ENCODE data around the gene CDH6.

The CDH6 gene

GRCh38 chr5:31255041-31255440 is 61.6 kb downstream of the CDH6 start:
- H3K4me1 Mint-ChIP-seq, result no peaks in the 10 kb centered on the region
- H3K36me3 Mint-ChIP-seq, result no peaks in the 10 kb centered on the region
- H3K9me3 Mint-ChIP-seq, result peaks cover 7% of the 10 kb centered on the region
- no peak overlapping the region for H3K4me3 Mint-ChIP-seq
- H3K27ac Mint-ChIP-seq, result no peak overlapping the region
- ATAC-seq (no peak), DNase-seq (ENCODE audit: low spot score in 2 of 2) (no peak)

GRCh38 chr5:31268256-31268655 is 74.8 kb downstream of the CDH6 start:
- ATAC-seq (no peak), DNase-seq (ENCODE audit: low spot score in 2 of 2) (no peak)
- no peaks in the 10 kb centered on the region for H3K36me3 Mint-ChIP-seq
- no peaks in the 10 kb centered on the region for H3K4me1 Mint-ChIP-seq
- H3K9me3 Mint-ChIP-seq, result no peaks in the 10 kb centered on the region
- no peak overlapping the region for H3K4me3 Mint-ChIP-seq
- no peak overlapping the region for H3K27ac Mint-ChIP-seq

- ATAC-seq, result no peak
- Mint-ChIP-seq H3K27ac (no peak overlapping the region), H3K36me3 (no peaks in the 10 kb centered on the region), H3K4me3 (no peak overlapping the region), H3K4me1 (no peaks in the 10 kb centered on the region), H3K9me3 (no peaks in the 10 kb centered on the region)
- no peak for DNase-seq (ENCODE audit: low spot score in 2 of 2)
Measured at GRCh38 chr5:31268686-31269085, 75.2 kb downstream of the CDH6 start.

GRCh38 chr5:31269259-31269658 is 75.8 kb downstream of the CDH6 start:
- Mint-ChIP-seq H3K27ac (no peak overlapping the region), H3K36me3 (no peaks in the 10 kb centered on the region), H3K4me3 (no peak overlapping the region), H3K9me3 (no peaks in the 10 kb centered on the region), H3K4me1 (no peaks in the 10 kb centered on the region)
- DNase-seq (ENCODE audit: low spot score in 2 of 2), result no peak
- no peak for ATAC-seq

- no peak overlapping the region for H3K4me3 Mint-ChIP-seq
- ATAC-seq (no peak), DNase-seq (ENCODE audit: low spot score in 2 of 2) (no peak)
- no peaks in the 10 kb centered on the region for H3K9me3 Mint-ChIP-seq
- no peaks in the 10 kb centered on the region for H3K4me1 Mint-ChIP-seq
- no peak overlapping the region for H3K27ac Mint-ChIP-seq
- no peaks in the 10 kb centered on the region for H3K36me3 Mint-ChIP-seq
Measured at GRCh38 chr5:31270396-31270795, 76.9 kb downstream of the CDH6 start.

GRCh38 chr5:31271567-31271966 is 78.1 kb downstream of the CDH6 start:
- H3K4me3 Mint-ChIP-seq, result no peak overlapping the region
- H3K36me3 Mint-ChIP-seq, result no peaks in the 10 kb centered on the region
- ATAC-seq, result no peak
- H3K27ac Mint-ChIP-seq, result no peak overlapping the region
- H3K9me3 Mint-ChIP-seq, result no peaks in the 10 kb centered on the region
- no peak for DNase-seq (ENCODE audit: low spot score in 2 of 2)
- H3K4me1 Mint-ChIP-seq, result no peaks in the 10 kb centered on the region

- H3K4me3 Mint-ChIP-seq, result no peak overlapping the region
- H3K36me3 Mint-ChIP-seq, result no peaks in the 10 kb centered on the region
- H3K27ac Mint-ChIP-seq, result no peak overlapping the region
- no peak for ATAC-seq
- DNase-seq (ENCODE audit: low spot score in 2 of 2), result no peak
- no peaks in the 10 kb centered on the region for H3K9me3 Mint-ChIP-seq
- no peaks in the 10 kb centered on the region for H3K4me1 Mint-ChIP-seq
Measured at GRCh38 chr5:31273161-31273560, 79.7 kb downstream of the CDH6 start.

GRCh38 chr5:31273631-31274378 is 80.3 kb downstream of the CDH6 start:
- no peak overlapping the region for H3K27ac Mint-ChIP-seq
- no peaks in the 10 kb centered on the region for H3K36me3 Mint-ChIP-seq
- no peak for ATAC-seq
- no peaks in the 10 kb centered on the region for H3K9me3 Mint-ChIP-seq
- no peaks in the 10 kb centered on the region for H3K4me1 Mint-ChIP-seq
- no peak overlapping the region for H3K4me3 Mint-ChIP-seq
- no peak for DNase-seq (ENCODE audit: low spot score in 2 of 2)

- Mint-ChIP-seq H3K4me1 (no peaks in the 10 kb centered on the region), H3K4me3 (no peak overlapping the region), H3K36me3 (no peaks in the 10 kb centered on the region), H3K9me3 (peaks cover 6% of the 10 kb centered on the region), H3K27ac (no peak overlapping the region)
- ATAC-seq, result no peak
- DNase-seq (ENCODE audit: low spot score in 2 of 2), result no peak
Measured at GRCh38 chr5:31280210-31280609, 86.7 kb downstream of the CDH6 start.

- H3K4me1 Mint-ChIP-seq, result no peaks in the 10 kb centered on the region
- ATAC-seq, result no peak
- H3K9me3 Mint-ChIP-seq, result peaks cover 6% of the 10 kb centered on the region
- no peak for DNase-seq (ENCODE audit: low spot score in 2 of 2)
- no peaks in the 10 kb centered on the region for H3K36me3 Mint-ChIP-seq
- no peak overlapping the region for H3K4me3 Mint-ChIP-seq
- H3K27ac Mint-ChIP-seq, result no peak overlapping the region
Measured at GRCh38 chr5:31283326-31283725, 89.8 kb downstream of the CDH6 start.

GRCh38 chr5:31285025-31285424 is 91.5 kb downstream of the CDH6 start:
- Mint-ChIP-seq H3K4me3 (no peak overlapping the region), H3K4me1 (no peaks in the 10 kb centered on the region), H3K36me3 (no peaks in the 10 kb centered on the region), H3K9me3 (peaks cover 6% of the 10 kb centered on the region), H3K27ac (no peak overlapping the region)
- ATAC-seq, result no peak
- DNase-seq (ENCODE audit: low spot score in 2 of 2), result no peak

GRCh38 chr5:31287985-31288384 is 94.5 kb downstream of the CDH6 start:
- no peak overlapping the region for H3K4me3 Mint-ChIP-seq
- DNase-seq (ENCODE audit: low spot score in 2 of 2) (no peak), ATAC-seq (no peak)
- no peaks in the 10 kb centered on the region for H3K36me3 Mint-ChIP-seq
- H3K4me1 Mint-ChIP-seq, result no peaks in the 10 kb centered on the region
- H3K9me3 Mint-ChIP-seq, result no peaks in the 10 kb centered on the region
- no peak overlapping the region for H3K27ac Mint-ChIP-seq

- no peaks in the 10 kb centered on the region for H3K4me1 Mint-ChIP-seq
- H3K9me3 Mint-ChIP-seq, result no peaks in the 10 kb centered on the region
- H3K4me3 Mint-ChIP-seq, result no peak overlapping the region
- no peak overlapping the region for H3K27ac Mint-ChIP-seq
- DNase-seq (ENCODE audit: low spot score in 2 of 2) (no peak), ATAC-seq (no peak)
- no peaks in the 10 kb centered on the region for H3K36me3 Mint-ChIP-seq
Measured at GRCh38 chr5:31289429-31289828, 95.9 kb downstream of the CDH6 start.

GRCh38 chr5:31291323-31291854 is 97.9 kb downstream of the CDH6 start:
- H3K9me3 Mint-ChIP-seq, result no peaks in the 10 kb centered on the region
- no peaks in the 10 kb centered on the region for H3K4me1 Mint-ChIP-seq
- H3K27ac Mint-ChIP-seq, result no peak overlapping the region
- ATAC-seq (no peak), DNase-seq (ENCODE audit: low spot score in 2 of 2) (no peak)
- no peaks in the 10 kb centered on the region for H3K36me3 Mint-ChIP-seq
- no peak overlapping the region for H3K4me3 Mint-ChIP-seq

- no peaks in the 10 kb centered on the region for H3K4me1 Mint-ChIP-seq
- no peak overlapping the region for H3K4me3 Mint-ChIP-seq
- H3K36me3 Mint-ChIP-seq, result no peaks in the 10 kb centered on the region
- H3K27ac Mint-ChIP-seq, result no peak overlapping the region
- H3K9me3 Mint-ChIP-seq, result peaks cover 2% of the 10 kb centered on the region
- ATAC-seq, result no peak
- no peak for DNase-seq (ENCODE audit: low spot score in 2 of 2)
Measured at GRCh38 chr5:31300501-31300900, 107.0 kb downstream of the CDH6 start.

GRCh38 chr5:31301833-31302232 is 108.3 kb downstream of the CDH6 start:
- H3K4me1 Mint-ChIP-seq, result no peaks in the 10 kb centered on the region
- H3K9me3 Mint-ChIP-seq, result peaks cover 2% of the 10 kb centered on the region
- H3K36me3 Mint-ChIP-seq, result no peaks in the 10 kb centered on the region

More at GRCh38 chr5:31301833-31302232, 108.3 kb downstream of the CDH6 start:
- Mint-ChIP-seq H3K4me3 (no peak overlapping the region), H3K27ac (no peak overlapping the region)
- ATAC-seq (no peak), DNase-seq (ENCODE audit: low spot score in 2 of 2) (no peak)

Data from stimulated activated effector memory CD8-positive, alpha-beta T cell treated with anti-CD3 and anti-CD28 coated beads, Interleukin-12 subunit alpha, Interleukin-12 subunit beta, amount 100 ng/mL, for 72 hours (primary cell).